ENCODE data around the gene TTLL6. TPM values are rescaled to one million over a fixed set of nuclear protein-coding genes. Genes with fewer than 3 reads are reported as not detected.
"Not testable (repeated sequence)": the region's sequence is repeated elsewhere in the genome, so short reads cannot be mapped to it uniquely, and the experiment has no call there.

TTLL6 gene
- polyA plus RNA-seq, 4 donors: 0.24 to 0.67 (median 0.32) TPM; not detected in 1

- no peak for DNase-seq (ENCODE audit: low read depth in 4 of 4, low spot score in 3 of 4)
These were observed 1.4 kb upstream of the TTLL6 start for GRCh38 chr17:48818361-48818841.

DNA sequence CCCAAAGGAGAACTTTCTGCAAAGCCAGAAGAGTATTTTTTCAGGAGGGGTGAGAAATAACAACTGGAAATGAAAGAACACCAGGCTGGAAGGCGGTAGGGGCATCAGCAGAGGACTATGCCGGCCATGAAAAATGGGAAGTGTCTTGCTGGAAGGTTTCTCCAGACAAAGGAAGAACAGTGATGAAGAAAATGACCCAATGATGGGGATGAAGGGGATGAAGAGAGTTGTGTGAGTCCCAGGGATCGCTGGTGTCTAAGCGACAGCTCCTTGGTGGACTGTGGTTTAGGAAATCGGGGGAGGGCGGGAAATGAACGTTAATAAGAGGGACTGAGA lies 623 bp downstream of the TTLL6 start:
- no peak for DNase-seq (ENCODE audit: low read depth in 4 of 4, low spot score in 3 of 4)

- no peak for DNase-seq (ENCODE audit: low read depth in 4 of 4, low spot score in 3 of 4)
These were observed 1.7 kb downstream of the TTLL6 start for GRCh38 chr17:48815311-48815710.

DNA sequence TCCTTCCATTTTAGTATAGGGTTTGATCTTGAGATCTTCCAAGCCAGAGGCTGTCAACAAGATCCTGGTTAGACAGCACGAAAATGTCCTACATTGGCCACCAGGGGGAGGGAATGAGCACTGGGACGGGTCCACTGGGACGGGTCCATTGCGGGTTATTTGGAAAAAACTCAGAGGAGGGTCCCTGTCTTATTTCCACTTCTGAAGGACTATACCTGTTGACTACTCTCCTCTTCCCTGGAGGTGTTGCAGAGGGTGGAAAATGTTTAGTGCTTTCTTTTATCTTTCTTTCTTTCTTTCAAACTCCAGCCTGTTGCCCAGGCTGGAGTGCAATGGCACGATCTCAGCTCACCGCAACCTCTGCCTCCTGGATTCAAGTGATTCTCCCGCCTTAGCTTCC lies 2.5 kb downstream of the TTLL6 start:
- no peak for DNase-seq (ENCODE audit: low read depth in 4 of 4, low spot score in 3 of 4)

- no peak for DNase-seq (ENCODE audit: low read depth in 4 of 4, low spot score in 3 of 4)
These were observed 5.0 kb downstream of the TTLL6 start for GRCh38 chr17:48812001-48812400.

GRCh38 chr17:48809182-48809581 lies 7.8 kb downstream of the TTLL6 start:
- DNase-seq (ENCODE audit: low read depth in 4 of 4, low spot score in 3 of 4): no peak

DNA sequence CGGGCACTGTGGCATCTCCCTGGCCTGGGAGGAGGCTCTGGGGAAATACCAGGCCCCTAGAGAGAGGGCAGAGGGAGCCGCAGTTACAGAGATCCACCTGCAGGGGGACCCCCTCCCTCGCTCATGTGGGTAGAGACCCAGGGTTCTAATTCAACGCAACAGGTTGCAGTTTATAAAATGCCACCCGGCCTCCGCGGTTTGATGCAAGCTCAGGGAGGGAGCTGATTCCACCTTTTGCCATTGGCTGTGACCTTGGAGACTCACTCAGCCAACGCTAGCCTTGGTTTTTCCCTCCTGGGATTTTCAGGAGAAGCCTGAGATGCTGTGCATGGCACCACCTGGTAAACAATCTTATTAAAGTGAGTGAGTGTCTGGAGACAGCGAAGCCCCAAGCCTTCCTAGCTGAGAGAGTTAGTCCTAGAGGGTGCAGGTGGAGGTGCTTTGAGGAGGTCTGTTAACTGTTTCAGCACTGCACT lies 12.1 kb downstream of the TTLL6 start:
- DNase-seq (ENCODE audit: low read depth in 4 of 4, low spot score in 3 of 4): no peak

- no peak for DNase-seq (ENCODE audit: low read depth in 4 of 4, low spot score in 3 of 4)
These were observed 16.3 kb downstream of the TTLL6 start for GRCh38 chr17:48800626-48801217.

DNA sequence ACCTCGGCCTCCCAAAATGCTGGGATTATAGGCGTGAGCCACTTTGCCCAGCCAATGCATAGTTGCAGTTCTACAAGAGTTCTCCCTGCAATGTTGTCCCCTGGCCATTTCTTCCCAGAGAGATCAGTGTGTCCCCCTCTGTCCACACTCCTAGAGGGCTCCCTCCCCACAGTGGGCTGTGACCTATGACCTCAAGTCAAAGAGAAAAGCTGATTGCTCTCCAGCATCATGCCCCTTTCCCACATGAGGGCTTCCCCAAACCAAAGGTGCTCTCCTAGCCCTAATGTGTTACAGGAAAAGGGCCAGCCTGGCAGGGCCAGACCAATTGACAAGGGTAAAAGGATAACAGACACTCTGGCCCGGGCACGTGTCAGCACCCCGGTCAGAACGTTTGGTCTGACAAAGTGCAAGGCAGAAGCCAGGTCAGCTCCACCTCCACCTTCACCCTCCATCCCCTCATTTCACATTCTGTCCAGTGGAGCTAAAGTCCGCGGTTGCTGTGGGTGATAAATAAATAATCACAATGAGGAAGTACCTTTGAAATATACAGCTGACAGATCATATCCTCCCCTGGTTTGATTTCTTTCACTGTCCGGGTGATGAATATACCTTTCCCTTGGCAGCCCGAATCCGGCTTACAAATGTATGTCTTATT lies 17.8 kb downstream of the TTLL6 start:
- DNase-seq (ENCODE audit: low read depth in 4 of 4, low spot score in 3 of 4): no peak

DNA sequence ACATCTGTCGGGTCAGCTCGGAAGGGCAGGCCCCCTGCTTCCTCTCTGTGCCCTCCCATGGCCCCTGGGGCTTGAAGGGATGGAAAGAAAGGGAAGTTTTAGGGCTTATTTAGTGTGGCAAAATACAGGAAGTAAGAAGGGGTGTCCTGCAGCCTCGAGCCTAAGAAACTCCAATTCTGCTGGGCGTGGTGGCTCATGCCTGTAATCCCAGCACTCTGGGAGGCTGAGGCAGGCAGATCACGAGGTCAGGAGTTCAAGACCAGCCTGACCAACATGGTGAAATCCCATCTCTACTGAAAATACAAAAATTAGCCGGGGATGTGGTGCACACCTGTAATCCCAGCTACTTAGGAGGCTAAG lies 20.9 kb downstream of the TTLL6 start:
- DNase-seq (ENCODE audit: low read depth in 4 of 4, low spot score in 3 of 4): not testable (repeated sequence)

DNA sequence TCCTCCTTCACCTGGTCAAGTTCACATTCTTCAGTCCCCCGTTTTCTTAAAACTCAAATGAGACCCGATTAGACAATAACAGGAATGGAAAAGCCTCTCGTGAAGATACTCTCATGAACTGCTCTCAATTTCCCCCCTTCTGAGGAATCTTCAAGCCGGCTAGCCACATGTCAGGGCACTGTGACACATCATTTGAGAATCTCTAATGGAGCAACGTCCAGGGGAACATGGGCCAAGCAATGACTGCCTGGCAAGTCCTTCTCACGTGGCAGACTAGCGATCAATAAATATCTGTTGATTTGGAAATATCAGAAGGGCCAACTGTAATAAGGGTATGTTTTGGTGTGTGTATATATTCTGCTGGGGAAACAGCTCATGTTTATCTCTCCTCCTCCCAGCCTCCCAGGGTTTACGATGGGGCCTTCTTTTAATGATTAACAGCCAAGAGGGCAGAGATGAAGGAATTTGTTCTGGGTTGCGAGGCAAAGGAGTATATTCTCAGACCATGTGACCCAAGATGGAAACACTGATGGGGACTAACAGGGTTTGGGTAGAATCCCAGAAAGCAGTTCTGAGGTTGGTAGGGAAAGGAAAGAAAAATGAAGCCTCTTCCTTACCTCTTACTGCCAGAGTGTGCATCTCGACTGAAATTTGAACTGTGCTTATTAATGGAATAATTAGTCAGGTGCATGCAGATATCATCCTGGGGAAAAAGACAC lies 21.4 kb downstream of the TTLL6 start:
- no peak for DNase-seq (ENCODE audit: low read depth in 4 of 4, low spot score in 3 of 4)

- DNase-seq (ENCODE audit: low read depth in 4 of 4, low spot score in 3 of 4): no peak
These were observed 24.8 kb downstream of the TTLL6 start for GRCh38 chr17:48792033-48792798.

- DNase-seq (ENCODE audit: low read depth in 4 of 4, low spot score in 3 of 4): peak in 3 of 4 donors; percentile 51 to 79 (median 72)
These were observed 25.6 kb downstream of the TTLL6 start for GRCh38 chr17:48791128-48792032.

GRCh38 chr17:48790607-48791127 lies 26.4 kb downstream of the TTLL6 start:
- no peak for DNase-seq (ENCODE audit: low read depth in 4 of 4, low spot score in 3 of 4)

DNA sequence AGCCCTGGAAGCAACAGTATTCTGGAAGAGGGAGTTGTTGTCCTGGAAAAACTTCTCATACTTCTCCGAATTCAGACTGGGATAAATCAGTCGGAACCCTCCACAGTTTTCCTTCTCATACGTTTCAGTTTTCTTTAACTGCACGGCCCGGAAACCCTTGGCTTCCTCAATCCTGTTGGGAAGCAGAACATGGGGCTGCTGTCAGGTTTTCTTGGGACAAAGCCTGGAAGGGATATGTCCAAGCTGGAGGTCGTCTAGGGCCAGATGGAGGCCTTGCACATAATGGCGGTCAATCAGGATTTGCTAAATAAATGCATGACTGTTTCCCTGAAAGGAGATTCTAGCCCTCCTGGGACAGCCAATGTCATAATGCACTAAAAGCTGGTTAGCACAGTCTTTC lies 29.2 kb downstream of the TTLL6 start:
- DNase-seq (ENCODE audit: low read depth in 4 of 4, low spot score in 3 of 4): no peak

GRCh38 chr17:48779421-48779820 lies 37.6 kb downstream of the TTLL6 start:
- no peak for DNase-seq (ENCODE audit: low read depth in 4 of 4, low spot score in 3 of 4)

DNA sequence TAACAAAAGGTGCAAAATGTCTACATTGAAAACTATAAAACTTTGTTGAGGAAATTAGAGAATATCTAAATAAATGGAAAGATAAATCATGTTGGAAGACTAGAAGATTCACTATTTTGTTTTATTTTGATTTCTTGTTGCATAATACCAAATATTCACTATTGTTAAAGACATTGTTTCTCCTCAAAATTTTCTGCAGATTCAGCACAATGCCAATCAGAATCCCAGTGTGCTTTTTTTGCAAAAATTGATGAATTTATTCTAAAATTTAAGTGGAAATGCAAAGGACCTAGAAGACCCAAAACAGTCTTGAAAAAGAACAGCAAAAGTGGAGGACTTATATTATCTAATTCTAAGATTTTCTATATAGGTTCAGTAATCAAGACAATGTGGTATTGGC lies 40.4 kb downstream of the TTLL6 start:
- no peak for DNase-seq (ENCODE audit: low read depth in 4 of 4, low spot score in 3 of 4)

DNA sequence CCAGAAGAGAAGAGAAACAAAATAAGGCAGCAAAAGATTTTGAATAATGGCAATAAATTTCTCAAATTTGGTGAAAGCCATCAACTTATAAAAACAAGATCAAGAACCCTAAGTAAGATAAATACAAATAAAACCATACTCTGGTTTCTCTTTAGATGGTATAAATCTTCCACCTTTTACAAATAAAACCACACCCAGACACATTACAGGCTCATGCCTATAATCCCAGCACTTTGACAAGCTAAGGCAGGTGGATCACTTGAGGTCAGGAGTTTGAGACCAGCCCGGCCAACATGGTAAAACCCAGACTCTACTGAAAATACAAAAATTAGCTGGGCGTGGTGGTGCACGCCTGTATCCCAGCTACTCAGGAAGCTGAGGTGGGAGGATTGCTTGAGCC lies 43.8 kb downstream of the TTLL6 start:
- DNase-seq (ENCODE audit: low read depth in 4 of 4, low spot score in 3 of 4): no peak

DNA sequence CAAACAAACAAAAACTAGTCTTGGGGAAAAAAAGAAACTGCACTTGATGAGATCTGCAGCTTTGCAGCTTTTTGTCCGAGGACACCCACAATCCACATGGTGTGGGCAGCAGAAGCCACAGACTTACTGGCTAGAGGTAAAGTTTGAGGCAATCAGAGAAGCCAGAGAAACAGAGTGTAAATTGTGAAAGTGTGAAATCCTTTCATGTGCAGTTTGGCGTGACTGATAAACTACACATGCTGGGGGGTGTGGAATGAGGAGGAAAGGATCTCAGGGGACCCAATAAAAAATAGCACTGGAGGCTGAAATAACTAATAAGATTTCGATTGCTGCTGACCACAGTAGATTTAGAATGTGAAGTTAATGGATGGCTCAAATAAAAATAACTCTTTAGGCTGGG lies 46.1 kb downstream of the TTLL6 start:
- DNase-seq (ENCODE audit: low read depth in 4 of 4, low spot score in 3 of 4): no peak

All from left renal pelvis (tissue), 4 donors.